GM18505 (cell line): Measurements from ENCODE around the gene CAMSAP1.

Source experiments
- ATAC-seq: cut with Tn5 transposase; IDR thresholded peaks from one replicate; pipeline ENCODE4 v1.9.1; 2021; ENCODE audit not compliant: unreplicated experiment
- POLR2A ChIP-seq: IDR thresholded peaks from 4 replicates; pipeline ENCODE4 v1.6.1; 2011; ENCODE audit warnings: borderline replicate concordance; ENCODE audit not compliant: insufficient read depth, insufficient read length; ENCODE audit errors: extremely low read depth

The CAMSAP1 gene

DNA sequence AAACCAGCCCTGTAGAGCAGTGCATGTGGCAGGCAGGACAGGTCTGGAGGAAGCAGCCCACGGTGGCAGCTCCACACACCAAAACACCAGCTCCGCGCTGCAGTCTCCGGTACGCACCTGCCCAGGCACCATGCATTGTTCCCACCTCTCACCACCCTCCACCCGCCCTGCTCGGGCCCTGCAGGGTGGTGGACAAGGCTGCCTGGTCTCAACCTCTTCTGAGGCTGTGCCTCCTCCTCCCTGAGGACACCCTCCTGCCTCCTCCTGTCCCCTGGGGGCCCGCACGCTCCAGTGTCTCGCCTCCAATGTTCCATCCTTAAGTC, 109.1 kb downstream of the CAMSAP1 start:
- ATAC-seq, result no peak
- TF ChIP-seq POLR2A, result no peak

DNA sequence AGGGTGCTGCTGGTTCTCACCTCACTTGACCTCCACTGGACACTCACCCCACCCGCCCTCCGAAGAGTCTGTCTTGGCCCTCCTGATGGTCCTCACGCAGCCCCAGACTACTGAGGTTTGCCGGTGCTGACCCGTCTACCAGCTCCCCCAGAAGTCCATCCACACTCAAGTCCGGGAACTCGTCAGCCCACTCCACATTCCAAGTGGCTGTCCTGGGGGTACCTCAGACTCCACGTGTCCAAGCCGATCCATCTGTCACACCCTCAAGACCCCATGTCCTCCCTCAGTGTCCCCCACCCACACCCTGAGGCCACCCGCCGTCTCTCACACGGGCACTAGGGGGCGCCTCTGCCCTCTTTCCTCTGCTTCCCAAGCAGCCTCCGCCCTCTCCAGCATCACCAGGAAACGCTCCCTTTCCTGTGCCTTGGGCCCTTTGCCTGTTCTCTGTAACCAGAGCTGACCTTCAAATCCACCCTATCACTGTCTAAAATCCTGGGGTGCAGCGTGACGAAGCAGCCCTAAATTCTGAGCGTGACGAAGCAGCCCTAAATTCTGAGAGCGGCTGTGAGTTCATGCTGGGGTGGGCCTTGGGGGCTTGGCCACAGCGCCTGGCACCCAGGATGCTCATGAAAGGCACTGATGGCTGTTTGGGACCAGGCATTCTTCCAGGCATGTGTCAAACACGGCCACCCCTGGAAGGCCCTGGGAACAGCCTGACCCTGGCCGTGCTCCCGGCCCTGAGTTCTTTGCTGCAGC, 109.7 kb downstream of the CAMSAP1 start:
- ATAC-seq, result no peak
- TF ChIP-seq POLR2A, result no peak

DNA sequence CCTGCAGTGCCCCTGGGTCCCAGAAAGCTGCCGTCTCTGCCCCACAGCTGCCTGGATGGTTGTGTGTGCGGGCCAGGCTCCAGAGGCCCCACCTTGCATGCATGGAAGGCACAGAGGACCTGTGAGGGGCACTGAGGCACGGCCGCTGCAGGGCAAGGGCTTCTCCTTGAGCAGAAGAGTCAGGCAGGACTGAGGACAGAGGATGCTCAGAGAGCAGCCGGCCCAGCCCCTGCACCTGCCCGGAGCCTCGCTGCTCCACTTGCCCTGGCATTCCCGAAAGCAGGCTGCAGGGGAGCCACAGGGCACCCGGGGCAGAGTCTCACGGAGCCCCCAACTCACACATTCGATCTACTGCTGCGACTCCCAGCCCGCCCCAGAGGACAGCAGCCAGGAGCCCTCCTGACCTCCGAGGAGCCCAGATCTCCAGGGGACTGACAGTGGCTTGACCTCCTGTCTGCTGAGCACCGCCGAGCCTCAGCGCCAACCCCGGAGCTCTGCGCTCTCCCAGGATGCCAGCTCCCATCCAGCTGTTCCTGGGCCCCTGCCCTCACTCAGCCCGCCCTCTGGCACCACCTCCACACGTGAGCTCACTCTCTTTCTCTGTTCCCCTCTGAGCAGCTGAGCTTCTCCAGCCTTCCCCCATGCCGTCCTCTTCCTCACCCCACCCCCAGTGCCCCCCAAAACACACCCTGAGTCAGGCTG, 110.4 kb downstream of the CAMSAP1 start:
- no peak for TF ChIP-seq POLR2A
- no peak for ATAC-seq

DNA sequence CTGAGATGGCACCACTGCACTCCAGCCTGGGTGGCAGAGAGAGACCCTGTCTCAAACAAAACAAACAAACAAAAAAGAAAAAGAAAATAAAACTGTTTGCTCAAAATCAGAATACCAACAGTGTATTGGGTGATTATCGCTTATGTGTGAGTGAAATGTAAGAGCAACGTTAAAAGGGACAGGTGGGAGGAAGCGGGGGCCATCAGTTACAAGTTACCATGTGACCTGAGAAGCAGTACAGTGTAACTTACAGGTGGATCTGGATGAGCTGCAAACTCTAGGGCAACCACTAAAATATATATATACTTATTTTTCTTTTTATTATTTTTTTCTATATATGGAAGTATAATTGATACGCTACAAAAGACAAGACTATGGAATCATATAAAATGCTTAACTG, 112.0 kb downstream of the CAMSAP1 start:
- ATAC-seq, result no peak
- no peak for TF ChIP-seq POLR2A

DNA sequence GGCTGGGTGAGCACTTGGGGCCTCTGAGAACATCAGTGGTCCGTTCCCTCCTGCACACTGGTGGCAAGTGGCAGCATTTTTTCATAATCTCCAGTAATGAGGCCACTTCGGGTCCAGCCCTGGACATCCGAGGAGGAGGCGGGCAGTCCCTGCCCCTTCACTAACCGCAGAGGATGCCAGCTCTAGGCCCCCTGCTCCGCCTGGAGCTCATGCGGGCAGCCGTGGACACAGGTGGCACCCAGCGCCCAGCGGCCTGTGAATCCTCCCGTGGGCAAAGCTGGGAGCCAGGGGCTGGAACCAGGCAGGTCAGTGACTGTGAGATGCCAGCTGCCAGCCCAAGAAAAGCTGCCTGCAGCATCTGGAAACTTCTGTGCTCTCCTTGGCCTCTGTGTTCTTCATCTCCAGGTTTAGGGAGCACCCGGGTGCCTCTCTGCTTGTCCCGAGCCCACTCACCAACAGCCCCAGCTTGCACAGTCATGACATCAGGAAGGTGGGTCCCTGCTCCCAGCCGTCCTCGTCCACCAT, 112.9 kb downstream of the CAMSAP1 start:
- no peak for ATAC-seq
- no peak for TF ChIP-seq POLR2A

DNA sequence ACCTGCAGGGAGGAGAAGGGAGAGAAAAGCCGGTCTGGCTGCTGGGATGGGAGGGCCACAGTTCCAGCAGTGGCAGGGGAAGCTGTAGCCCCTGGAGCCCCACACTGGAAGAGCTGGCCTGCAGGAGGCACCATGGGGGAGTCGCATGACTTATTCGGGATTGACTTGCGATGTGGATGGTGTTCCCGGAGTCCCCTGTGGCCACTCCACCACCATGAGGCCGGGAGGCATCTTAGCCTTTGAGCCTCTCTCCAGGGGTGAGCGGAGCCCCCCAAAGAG, 113.3 kb downstream of the CAMSAP1 start:
- no peak for TF ChIP-seq POLR2A
- no peak for ATAC-seq

DNA sequence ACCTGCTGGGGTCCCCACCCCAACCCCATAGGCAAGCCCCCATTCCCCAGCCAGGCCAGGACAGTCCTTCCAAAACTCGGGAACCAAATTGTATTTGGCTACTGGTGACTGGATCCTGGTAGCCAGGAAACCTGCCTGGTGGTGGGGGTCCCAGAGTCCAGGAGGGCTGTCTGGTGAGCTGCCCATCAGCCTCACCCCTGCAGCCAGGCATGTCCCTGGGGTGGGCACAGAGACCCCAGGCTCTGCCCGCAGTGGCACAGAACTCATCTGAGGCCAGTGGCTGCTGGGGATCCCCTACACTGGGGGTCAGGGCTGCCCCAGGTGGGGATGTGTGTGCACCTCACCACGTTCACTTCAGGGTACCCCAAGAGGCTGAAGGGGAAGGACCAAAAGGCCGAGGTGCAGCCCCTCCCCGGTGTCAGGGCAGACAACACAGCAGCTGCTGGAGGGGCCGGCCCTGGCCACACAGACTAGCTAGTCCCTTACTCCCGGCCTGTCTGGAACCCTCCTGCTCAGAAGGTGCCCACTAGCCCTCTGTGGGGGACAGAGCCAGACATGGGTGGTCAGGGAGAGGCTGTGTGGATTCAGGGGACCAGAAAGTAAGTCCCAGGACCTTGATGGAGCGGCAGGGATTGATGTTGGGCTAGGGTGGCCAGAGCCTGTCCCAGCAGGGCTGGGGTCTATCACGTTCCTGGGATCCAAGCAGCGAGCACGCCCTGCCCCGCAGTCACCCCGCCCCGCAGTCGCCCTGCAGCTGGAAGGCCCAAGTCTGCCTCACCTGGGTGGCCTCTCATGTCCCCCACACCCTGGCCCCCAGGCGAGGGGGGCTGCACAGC, 113.9 kb downstream of the CAMSAP1 start:
- TF ChIP-seq POLR2A, result no peak
- ATAC-seq, result no peak

DNA sequence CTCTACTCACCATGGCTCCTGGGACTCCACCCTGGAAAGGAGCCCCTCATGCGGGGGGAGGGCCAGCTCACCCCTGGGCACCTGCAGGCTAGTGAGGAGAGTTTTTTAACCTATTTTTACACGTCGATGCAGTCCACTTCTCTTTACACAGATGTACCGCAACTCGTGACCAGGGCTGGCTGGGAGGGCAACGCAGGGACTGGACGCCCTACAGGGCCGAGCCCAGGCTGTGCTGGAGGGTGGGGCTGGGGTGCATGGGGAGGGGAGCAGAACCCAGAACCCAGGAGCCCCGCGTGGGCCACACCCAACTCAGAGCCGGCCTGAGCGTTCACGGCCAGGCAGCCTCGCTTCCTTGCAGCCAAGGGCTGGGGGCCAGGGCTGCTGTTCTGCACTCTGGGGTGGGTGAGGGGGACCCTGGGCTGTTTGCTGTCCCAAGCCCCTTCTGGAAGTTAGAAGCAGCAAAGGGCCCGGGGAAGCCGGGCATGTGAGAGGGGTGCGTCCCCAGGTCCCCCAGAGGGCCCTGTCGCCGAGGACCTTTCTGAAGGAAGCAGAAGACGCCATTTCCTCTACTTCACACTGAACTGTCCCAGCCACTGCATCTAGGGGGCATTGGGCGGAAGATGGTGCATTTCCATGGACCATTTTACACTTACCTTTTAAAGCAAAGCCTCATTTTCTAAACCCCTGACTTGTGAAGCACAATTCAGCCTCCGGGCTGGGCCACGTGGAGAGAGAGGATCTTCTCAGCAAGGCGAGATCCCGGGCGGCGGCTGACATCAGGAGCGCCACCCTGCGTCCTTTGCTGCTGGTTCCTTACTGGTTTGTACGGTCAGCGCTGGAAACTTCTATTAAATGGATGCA, 114.8 kb downstream of the CAMSAP1 start:
- TF ChIP-seq POLR2A, result no peak

DNA sequence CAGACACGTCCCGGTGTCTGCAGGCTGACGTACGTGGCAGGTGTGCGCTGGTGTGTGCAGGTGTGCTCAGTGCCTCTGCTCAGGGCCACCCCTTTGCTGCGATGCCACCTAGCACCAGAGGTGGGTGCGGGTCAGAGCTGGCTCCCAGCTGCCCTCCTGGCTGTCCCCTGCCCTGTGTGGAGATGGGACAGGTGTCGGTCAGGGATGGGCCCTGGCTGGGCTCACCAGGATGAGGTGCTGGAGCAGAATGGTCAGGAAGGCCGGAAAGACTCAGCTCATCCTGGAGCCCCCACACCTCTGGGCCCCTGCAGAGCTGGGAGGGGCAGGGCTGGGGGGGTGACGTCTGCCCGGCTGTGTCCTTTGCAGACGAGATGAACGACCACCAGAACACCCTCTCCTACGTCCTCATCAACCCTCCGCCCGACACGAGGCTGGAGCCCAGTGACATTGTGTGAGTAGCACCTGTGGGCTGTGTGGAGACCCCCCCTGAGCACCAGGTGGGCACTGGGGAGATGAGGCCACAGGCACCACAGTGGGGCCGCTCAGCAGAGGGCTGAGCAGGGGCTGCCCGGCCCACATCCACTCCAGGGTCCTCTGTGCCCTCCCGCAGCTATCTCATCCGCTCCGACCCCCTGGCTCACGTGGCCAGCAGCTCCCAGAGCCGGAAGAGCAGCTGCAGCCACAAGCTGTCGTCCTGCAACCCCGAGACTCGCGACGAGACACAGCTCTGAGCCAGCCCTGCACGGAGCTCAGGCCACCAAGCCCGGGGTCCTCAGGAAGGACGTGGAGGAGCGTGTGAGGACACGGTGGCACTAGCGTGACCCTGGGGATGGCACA, 115.7 kb downstream of the CAMSAP1 start:
- no peak for ATAC-seq
- no peak for TF ChIP-seq POLR2A

More for the DNA sequence above, 114.8 kb downstream of the CAMSAP1 start:
- ATAC-seq, result no peak

DNA sequence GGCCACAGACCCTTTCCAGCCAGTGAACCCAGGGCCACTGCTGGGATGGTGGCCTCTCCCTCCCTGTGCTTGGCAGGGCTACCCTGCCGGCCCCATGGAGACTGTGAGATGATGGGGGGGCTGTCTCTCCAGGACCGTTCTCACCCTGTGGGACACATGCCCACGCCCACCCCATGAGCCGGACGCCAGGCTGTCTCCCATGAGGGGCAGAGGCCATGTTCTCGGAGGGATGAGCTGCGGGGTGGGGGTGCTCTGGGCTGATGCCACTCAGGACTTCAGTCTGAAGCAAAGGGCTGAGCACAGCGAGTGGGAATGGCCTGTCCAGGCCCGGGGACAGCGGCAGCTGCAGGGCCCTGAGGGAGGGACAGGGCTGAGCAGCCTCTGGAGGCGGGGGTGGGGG, 116.5 kb downstream of the CAMSAP1 start:
- no peak for TF ChIP-seq POLR2A
- ATAC-seq, result no peak

DNA sequence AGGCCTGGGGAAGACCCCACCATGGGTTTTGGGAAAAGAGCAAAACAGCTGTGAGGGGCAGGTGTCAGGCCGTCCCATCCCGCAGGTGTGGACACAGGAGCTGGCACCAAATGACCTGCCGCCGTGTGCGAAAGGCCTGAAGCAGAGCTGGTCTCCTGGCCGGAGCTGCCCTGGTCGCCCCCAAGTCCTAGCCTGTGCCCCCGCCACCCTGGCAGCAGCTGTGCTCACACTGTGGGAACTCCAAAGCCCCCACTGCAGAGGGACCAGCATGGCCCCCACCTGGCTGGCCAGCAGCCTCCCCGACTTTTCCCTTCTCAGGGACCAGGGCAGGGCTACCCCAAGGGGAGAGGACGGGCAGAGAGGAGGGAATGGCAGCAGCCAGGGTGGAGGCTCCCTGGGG, 117.0 kb downstream of the CAMSAP1 start:
- TF ChIP-seq POLR2A, result no peak
- no peak for ATAC-seq

DNA sequence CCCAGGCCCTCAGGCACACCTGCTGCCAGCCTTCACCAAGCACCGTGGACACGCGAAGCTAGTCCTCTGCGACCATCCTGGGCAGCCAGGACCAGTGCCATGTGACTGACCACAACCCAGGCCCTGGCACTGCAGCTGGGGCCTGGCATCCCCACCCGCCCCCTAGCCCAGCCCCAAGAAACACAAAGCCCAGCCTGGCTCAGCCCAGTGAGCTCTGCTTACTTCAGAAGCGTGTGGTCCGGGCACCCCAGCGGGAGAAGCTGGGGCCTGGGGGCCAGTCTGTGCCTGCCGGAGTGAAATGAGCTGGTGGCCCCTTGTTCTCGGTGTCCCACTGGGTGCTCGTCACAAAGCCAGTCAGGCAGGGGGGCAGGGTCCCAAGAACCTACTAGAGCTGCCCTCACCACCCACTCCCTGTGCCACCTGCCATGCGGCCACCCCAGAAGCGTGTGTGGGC, 117.5 kb downstream of the CAMSAP1 start:
- no peak for TF ChIP-seq POLR2A
- ATAC-seq, result no peak
